Memory B cell (primary cell): ENCODE results near the gene TSPAN6.

ENCODE experiments used
- ATAC-seq: fragments of 150-1000 bp; cut with Tn5 transposase; 2 replicates; pipeline ENCODE4 v1.10.0; 2021; ENCODE audit warnings: low read depth, mild to moderate bottlenecking, moderate library complexity
- DNase-seq, 2 donors: peaks; one replicate each; pipeline ENCODE4 v3.0.0; 2022; ENCODE audit warnings: low spot score in 2 of 2
- H3K27ac Mint-ChIP-seq: one replicate; pipeline ENCODE4 v1.8.0; 2022; ENCODE audit warnings: mild to moderate bottlenecking, moderate library complexity, mixed read lengths
- H3K27me3 Mint-ChIP-seq: one replicate; pipeline ENCODE4 v1.8.0; 2022; ENCODE audit warnings: mixed read lengths
- H3K36me3 Mint-ChIP-seq: one replicate; pipeline ENCODE4 v1.8.0; 2022; ENCODE audit warnings: mild to moderate bottlenecking, mixed read lengths
- H3K4me1 Mint-ChIP-seq: one replicate; pipeline ENCODE4 v1.8.0; 2022; ENCODE audit warnings: mixed read lengths
- H3K4me3 Mint-ChIP-seq: one replicate; pipeline ENCODE4 v1.8.0; 2022; ENCODE audit warnings: mild to moderate bottlenecking, moderate library complexity, mixed read lengths
- H3K9me3 Mint-ChIP-seq: one replicate; pipeline ENCODE4 v1.8.0; 2022; ENCODE audit warnings: mixed read lengths

TSPAN6 gene

GRCh38 chrX:100659431-100660137 lies 23.0 kb upstream of the TSPAN6 start:
- H3K36me3 Mint-ChIP-seq: no peaks in the 10 kb centered on the region
- DNase-seq (no peak), ATAC-seq (no peak)

DNA sequence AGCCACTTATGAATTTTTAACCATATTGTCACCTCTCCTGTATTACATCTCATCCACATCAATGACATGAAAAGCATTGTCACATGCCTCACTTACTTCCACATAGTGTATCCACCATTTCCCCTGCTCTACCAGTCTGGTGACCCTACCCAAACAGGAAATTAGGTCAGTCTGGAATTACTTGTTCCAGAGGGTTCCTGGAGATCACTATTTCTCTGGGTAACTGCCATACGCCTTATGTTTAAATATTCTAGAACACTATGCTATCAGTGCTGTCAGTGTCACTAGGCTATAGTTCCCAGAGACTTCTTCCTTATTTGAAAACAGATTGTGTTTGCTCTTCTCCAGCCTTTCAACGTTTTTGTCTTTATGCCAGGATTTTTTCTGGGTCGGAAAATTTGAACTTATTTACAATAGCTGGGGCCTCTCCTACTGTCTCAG lies 22.4 kb upstream of the TSPAN6 start:
- peaks cover 4% of the 10 kb centered on the region for H3K4me1 Mint-ChIP-seq
- ATAC-seq: no peak
- peaks cover 4% of the 10 kb centered on the region for H3K27me3 Mint-ChIP-seq
- H3K36me3 Mint-ChIP-seq: no peaks in the 10 kb centered on the region
- H3K4me3 Mint-ChIP-seq: no peak overlapping the region
- DNase-seq: no peak
- no peaks in the 10 kb centered on the region for H3K9me3 Mint-ChIP-seq
- no peak overlapping the region for H3K27ac Mint-ChIP-seq

More at GRCh38 chrX:100659431-100660137, 23.0 kb upstream of the TSPAN6 start:
- Mint-ChIP-seq H3K27ac (no peak overlapping the region), H3K4me3 (no peak overlapping the region), H3K27me3 (peaks cover 4% of the 10 kb centered on the region), H3K4me1 (peaks cover 4% of the 10 kb centered on the region), H3K9me3 (no peaks in the 10 kb centered on the region)

DNA sequence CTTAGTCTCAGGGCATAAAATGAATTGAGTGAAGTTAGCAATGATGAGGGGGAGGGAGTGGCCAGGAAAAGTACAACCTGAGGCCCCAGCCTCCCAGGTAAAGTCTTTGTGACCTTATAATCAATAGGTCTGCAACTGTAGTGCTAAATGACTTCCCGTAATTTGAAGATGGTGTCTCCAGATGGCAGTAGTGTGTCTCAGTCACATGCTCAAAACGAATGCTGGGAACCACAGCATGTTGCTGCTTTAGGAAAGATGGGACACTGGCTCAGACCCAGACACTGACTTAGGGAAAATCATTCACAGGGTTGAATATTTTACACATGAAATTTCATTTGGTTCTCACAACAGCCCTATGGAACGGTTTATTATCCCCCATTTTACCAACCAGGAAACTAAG lies 17.7 kb upstream of the TSPAN6 start:
- H3K9me3 Mint-ChIP-seq: no peaks in the 10 kb centered on the region
- DNase-seq: no peak
- peaks cover 6% of the 10 kb centered on the region for H3K27me3 Mint-ChIP-seq
- no peak for ATAC-seq
- no peak overlapping the region for H3K4me3 Mint-ChIP-seq
- H3K4me1 Mint-ChIP-seq: peaks cover 4% of the 10 kb centered on the region
- H3K36me3 Mint-ChIP-seq: no peaks in the 10 kb centered on the region
- H3K27ac Mint-ChIP-seq: no peak overlapping the region

DNA sequence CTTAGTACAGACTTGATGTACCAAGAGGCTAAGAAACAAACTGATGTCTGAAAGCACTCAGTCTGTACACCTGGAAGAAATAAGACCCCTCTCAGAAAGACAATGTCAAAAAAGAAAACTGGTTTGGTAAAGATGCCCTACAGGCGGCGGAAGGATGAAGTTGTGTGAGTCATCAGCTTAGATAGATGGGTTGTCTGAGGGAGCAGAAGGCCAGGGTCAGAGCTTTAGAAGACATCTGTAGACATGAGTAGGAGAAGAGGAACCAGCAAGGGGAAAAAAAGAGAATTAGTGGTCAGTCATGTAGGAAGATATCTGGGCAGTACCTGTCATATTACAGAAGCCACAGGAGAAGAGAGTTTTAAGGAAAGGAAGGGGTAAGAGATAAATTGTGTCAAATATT lies 15.7 kb upstream of the TSPAN6 start:
- DNase-seq: no peak
- no peaks in the 10 kb centered on the region for H3K4me1 Mint-ChIP-seq
- no peaks in the 10 kb centered on the region for H3K36me3 Mint-ChIP-seq
- H3K27me3 Mint-ChIP-seq: peaks cover 2% of the 10 kb centered on the region
- H3K9me3 Mint-ChIP-seq: no peaks in the 10 kb centered on the region
- peak overlapping the region; percentile 15 for H3K27ac Mint-ChIP-seq
- no peak for ATAC-seq
- no peak overlapping the region for H3K4me3 Mint-ChIP-seq

DNA sequence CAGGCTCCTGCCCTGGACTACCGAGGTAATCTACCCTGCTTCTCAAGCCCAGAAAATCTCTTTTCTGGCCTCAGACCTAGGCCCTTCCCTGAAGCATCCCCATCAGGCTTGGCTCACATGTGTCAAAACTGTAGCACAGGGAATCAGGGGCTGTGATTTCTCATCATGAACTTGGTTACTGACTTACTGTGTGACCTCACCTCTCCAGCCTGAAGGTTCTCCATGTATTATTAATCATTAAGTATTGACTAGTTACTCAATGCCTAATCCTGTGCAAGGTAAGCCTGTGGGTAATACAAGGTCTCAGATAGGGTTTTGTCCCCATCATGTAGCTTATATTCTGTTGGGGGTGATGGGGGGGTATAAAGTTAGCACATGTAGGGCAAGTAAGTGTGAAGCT lies 14.2 kb upstream of the TSPAN6 start:
- H3K9me3 Mint-ChIP-seq: no peaks in the 10 kb centered on the region
- peaks cover 2% of the 10 kb centered on the region for H3K27me3 Mint-ChIP-seq
- no peaks in the 10 kb centered on the region for H3K4me1 Mint-ChIP-seq
- H3K36me3 Mint-ChIP-seq: no peaks in the 10 kb centered on the region
- ATAC-seq: no peak
- H3K27ac Mint-ChIP-seq: no peak overlapping the region
- no peak overlapping the region for H3K4me3 Mint-ChIP-seq
- DNase-seq: no peak

DNA sequence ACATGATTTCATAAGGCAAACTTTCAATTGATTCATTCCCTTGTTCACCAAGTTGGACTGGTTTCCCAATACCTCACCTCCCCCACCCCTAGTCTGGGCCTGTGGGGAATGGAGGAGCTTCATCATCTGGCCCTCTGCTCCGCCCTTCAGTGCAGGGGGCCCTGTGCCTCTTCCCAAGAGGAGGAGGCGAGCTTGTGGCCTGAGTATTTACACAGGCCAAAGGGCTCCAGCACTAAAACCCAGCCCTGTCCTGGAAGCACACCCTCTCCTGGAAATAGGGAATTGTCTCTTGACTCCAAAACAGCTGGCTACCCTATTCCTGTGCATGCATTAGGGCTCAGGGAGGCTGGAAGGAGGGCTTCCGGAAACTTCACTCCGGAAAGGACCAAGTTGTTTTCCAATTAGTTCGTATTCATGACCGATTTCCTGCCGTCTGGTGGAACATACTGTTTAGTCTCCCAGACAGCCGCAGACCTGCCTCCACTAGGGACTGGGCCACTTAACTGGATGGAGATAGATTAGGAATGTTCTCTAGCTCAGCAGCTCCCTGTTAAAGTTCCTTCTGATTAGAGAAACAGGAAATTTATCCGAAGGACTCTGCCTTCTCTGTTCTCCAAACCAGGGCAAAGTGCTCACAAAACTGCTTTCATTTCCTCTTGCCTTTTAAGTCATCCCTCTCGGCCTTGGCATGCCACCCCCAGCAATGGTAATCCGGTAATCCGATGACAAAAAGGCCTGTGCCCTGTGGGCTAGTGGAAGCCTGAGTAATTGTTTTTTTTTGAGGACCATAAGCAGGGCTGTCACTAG lies 13.1 kb upstream of the TSPAN6 start:
- no peak for DNase-seq
- Mint-ChIP-seq H3K27me3 (peaks cover 5% of the 10 kb centered on the region), H3K4me3 (no peak overlapping the region), H3K4me1 (peaks cover 2% of the 10 kb centered on the region), H3K36me3 (no peaks in the 10 kb centered on the region), H3K9me3 (no peaks in the 10 kb centered on the region), H3K27ac (no peak overlapping the region)
- no peak for ATAC-seq

DNA sequence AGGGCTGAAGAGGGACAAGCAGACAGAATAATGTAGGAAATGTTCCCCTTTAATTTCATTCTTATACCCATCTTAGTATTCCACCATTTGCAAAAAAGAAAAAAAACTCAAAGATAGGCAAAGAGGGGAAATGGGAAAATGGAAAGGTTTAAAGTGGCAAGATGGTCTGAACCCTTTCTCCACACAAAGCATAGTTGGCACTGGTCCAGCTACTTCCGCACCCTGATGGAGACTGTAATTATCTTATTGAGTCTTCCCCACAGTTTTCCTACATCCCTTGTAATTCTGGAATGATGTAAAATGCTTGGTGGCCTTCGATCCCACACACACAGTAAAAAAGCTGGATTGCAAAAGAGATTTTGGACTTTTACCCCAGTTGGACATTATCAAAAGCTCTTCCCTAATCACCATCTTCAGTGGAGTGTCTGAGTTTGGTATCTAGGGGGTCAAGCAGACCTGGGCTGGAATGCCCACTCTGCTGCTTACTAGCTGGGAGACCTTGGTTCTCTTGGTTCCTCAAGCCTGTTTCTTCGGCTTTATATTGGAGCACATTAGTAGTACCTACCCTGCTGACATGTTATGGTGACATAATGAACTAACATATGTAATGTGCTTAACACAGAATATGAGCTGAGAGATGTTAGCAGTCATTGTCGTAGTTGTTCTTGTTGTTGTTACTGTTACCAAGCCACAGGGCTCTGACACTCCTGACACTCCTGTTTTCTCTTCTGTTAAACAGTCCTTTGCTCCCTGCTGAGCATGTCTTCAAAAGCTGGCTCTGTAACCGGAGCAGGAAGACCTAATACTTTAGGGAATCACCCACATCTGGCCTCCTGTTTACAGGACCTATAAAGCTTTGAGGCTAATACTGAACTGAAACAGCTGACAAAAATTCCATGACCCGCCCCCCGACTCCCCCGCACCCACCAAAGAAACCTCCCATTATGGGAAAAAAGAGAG lies 12.1 kb upstream of the TSPAN6 start:
- H3K36me3 Mint-ChIP-seq: no peaks in the 10 kb centered on the region
- DNase-seq: no peak
- H3K4me3 Mint-ChIP-seq: no peak overlapping the region
- peaks cover 10% of the 10 kb centered on the region for H3K27me3 Mint-ChIP-seq
- H3K9me3 Mint-ChIP-seq: no peaks in the 10 kb centered on the region
- peaks cover 2% of the 10 kb centered on the region for H3K4me1 Mint-ChIP-seq
- H3K27ac Mint-ChIP-seq: no peak overlapping the region
- no peak for ATAC-seq

DNA sequence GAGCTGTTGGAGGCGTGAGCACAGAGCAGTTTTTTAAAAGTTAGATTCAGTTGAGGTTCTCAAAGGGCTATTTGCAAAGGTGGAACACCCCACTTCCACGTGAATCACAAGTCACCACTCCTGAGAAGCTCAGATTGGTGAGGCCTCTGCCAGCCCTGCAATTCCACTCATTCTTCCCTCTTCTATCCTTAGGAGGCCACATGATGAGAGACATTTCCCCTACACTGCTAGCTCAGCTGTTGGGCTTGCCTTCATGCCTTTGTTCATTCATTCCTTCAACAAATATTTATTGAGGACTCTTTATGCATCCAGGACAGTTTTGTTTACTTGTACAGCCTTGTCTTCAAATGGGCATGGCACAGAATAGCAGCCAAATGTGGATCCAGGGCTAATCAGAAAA lies 11.1 kb upstream of the TSPAN6 start:
- DNase-seq (no peak), ATAC-seq (no peak)
- Mint-ChIP-seq H3K9me3 (no peaks in the 10 kb centered on the region), H3K36me3 (no peaks in the 10 kb centered on the region), H3K27ac (no peak overlapping the region), H3K27me3 (peaks cover 9% of the 10 kb centered on the region), H3K4me3 (no peak overlapping the region), H3K4me1 (peaks cover 2% of the 10 kb centered on the region)

GRCh38 chrX:100647095-100647494 lies 10.5 kb upstream of the TSPAN6 start:
- Mint-ChIP-seq H3K36me3 (no peaks in the 10 kb centered on the region), H3K4me3 (no peak overlapping the region), H3K27ac (no peak overlapping the region), H3K4me1 (peaks cover 2% of the 10 kb centered on the region), H3K27me3 (peaks cover 12% of the 10 kb centered on the region), H3K9me3 (no peaks in the 10 kb centered on the region)
- ATAC-seq (no peak), DNase-seq (no peak)

- H3K27me3 Mint-ChIP-seq: peaks cover 21% of the 10 kb centered on the region
Observed at GRCh38 chrX:100645106-100645505, 8.5 kb upstream of the TSPAN6 start.

GRCh38 chrX:100643956-100644860 lies 7.6 kb upstream of the TSPAN6 start, which contains the start of gene SRPX2:
Gene SRPX2, plus strand, starts transcription at chrX:100644199. Its CDS starts 2,124 bp downstream, at chrX:100646323.
- ATAC-seq (no peak), DNase-seq (no peak)
- H3K9me3 Mint-ChIP-seq: no peaks in the 10 kb centered on the region
- no peaks in the 10 kb centered on the region for H3K36me3 Mint-ChIP-seq
- no peak within 1 kb of the TSS for H3K4me3 Mint-ChIP-seq
- no peak within 1 kb of the TSS for H3K27ac Mint-ChIP-seq
- H3K4me1 Mint-ChIP-seq: peaks cover 2% of the 10 kb centered on the region
- peaks cover 27% of the 10 kb centered on the region for H3K27me3 Mint-ChIP-seq

More at GRCh38 chrX:100645106-100645505, 8.5 kb upstream of the TSPAN6 start:
- no peak for ATAC-seq
- Mint-ChIP-seq H3K27ac (no peak overlapping the region), H3K36me3 (no peaks in the 10 kb centered on the region), H3K9me3 (no peaks in the 10 kb centered on the region), H3K4me1 (peaks cover 2% of the 10 kb centered on the region), H3K4me3 (no peak overlapping the region)
- no peak for DNase-seq

DNA sequence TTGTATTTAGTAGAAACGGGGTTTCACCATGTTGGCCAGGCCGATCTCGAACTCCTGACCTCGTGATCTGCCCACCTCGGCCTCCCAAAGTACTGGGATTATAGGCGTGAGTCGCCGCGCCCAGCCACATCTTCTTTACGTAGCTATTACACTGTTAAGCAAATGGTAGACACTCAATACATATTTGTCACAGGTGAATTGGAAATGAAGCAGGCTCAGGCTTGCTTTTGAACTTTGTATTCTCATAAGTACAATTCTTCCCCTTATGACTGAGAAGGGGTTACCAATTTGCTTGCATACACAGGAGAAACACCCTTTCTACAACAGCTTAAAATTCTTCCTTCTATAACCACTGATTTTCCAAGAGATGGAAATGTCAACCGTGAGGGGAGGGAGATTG lies 6.6 kb upstream of the TSPAN6 start:
- DNase-seq (no peak), ATAC-seq (no peak)
- H3K9me3 Mint-ChIP-seq: no peaks in the 10 kb centered on the region
- H3K4me1 Mint-ChIP-seq: peaks cover 2% of the 10 kb centered on the region
- H3K27ac Mint-ChIP-seq: no peak overlapping the region
- peaks cover 27% of the 10 kb centered on the region for H3K27me3 Mint-ChIP-seq
- H3K4me3 Mint-ChIP-seq: no peak overlapping the region
- H3K36me3 Mint-ChIP-seq: no peaks in the 10 kb centered on the region

GRCh38 chrX:100642290-100642689 lies 5.7 kb upstream of the TSPAN6 start:
- Mint-ChIP-seq H3K27me3 (peaks cover 27% of the 10 kb centered on the region), H3K36me3 (no peaks in the 10 kb centered on the region), H3K9me3 (no peaks in the 10 kb centered on the region), H3K27ac (no peak overlapping the region), H3K4me1 (peaks cover 2% of the 10 kb centered on the region), H3K4me3 (no peak overlapping the region)
- DNase-seq (no peak), ATAC-seq (no peak)
